GM12874 (cell line): ENCODE results near the gene BCLAF3.

ENCODE experiments used
- CTCF ChIP-seq: IDR thresholded peaks from 2 replicates; pipeline ENCODE4 v1.5.1; 2011; ENCODE audit warnings: low read depth, mild to moderate bottlenecking, control low read depth, low read length, moderate library complexity; ENCODE audit not compliant: insufficient read depth

BCLAF3 gene

GRCh38 chrX:19990556-19991349 lies at the start of gene BCLAF3:
Gene BCLAF3 (minus strand): TSS chrX:19991061. CDS start chrX:19970264, 20,797 bp downstream.
- peak; percentile 80 for TF ChIP-seq CTCF

- no peak for TF ChIP-seq CTCF
These were observed 48.1 kb upstream of the BCLAF3 start for GRCh38 chrX:20038966-20039365.

GRCh38 chrX:20037186-20037585 lies 46.3 kb upstream of the BCLAF3 start:
- no peak for TF ChIP-seq CTCF

- no peak for TF ChIP-seq CTCF
These were observed 41.3 kb upstream of the BCLAF3 start for GRCh38 chrX:20032201-20032600.

GRCh38 chrX:20029728-20030127 lies 38.9 kb upstream of the BCLAF3 start:
- TF ChIP-seq CTCF = no peak

- TF ChIP-seq CTCF = no peak
These were observed 37.7 kb upstream of the BCLAF3 start for GRCh38 chrX:20028588-20028987.

- no peak for TF ChIP-seq CTCF
These were observed 35.4 kb upstream of the BCLAF3 start for GRCh38 chrX:20026278-20026677.
